GM21786 (cell line): ENCODE results near the gene COL3A1.

Experiments used
- ATAC-seq: cut with Tn5 transposase; IDR thresholded peaks from one replicate; pipeline ENCODE4 v1.9.1; 2021; ENCODE audit not compliant: unreplicated experiment

The COL3A1 gene

GRCh38 chr2:188975497-188976102 is 1.4 kb downstream of the COL3A1 start:
- ATAC-seq: no peak

- ATAC-seq: no peak
Measured at GRCh38 chr2:188976545-188977268, 2.5 kb downstream of the COL3A1 start.

DNA sequence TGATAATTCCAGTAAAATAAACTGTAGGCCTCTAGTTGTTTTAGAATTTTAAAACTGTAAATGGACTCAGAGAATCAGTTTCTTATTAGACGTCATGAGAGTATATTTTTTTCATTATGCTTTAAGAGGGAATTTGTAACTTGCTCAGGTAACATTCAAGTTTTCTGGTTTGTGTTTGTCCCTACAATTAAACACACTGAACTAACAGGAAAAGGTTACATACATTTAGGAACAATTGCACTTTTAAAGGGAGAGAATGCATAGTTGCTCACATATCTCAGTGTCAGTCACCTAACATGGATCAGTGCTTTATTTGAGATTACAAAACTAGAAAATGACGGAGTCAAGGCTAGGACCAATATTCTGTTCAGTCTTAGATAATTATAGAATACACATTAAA is 3.1 kb downstream of the COL3A1 start:
- no peak for ATAC-seq

DNA sequence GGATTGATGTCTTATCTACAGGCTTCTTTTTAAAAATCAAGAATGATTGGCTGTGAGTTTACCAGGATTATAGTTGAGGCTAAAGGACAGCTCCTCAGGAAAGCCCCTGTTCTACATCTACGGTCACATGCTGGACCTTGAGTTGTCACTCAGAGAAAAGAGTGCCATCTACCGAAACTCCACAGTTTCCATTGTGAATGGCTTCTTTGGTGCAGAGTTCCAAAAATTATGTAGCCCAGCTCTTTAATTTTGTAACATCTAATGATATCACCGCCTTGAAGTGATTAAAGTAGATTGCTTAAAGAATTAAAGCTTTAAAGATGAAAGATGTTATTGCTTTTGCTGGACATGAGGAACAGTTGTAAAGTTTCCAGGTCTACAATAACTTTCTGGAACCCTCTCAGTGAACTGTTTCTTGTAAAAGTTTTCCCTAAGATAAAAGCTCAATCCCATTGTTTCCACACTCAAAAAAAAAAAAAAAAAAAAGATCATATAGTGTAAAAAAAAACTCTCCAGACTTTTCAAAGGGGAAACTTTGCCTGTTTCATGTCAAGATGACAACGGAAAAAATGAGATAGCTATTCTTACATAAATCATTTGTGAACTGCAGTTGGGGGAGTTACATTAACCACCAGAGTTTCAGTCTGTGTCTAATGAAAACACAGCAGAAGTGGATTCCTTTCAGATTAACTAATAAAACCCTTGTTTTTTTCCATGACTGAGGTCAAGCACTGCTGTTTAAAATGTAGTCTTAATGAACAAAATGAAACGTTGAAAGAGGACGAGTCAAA is 4.3 kb downstream of the COL3A1 start:
- ATAC-seq: peak; percentile 86

- peak; percentile 10 for ATAC-seq
Measured at GRCh38 chr2:188979187-188980114, 5.3 kb downstream of the COL3A1 start.

DNA sequence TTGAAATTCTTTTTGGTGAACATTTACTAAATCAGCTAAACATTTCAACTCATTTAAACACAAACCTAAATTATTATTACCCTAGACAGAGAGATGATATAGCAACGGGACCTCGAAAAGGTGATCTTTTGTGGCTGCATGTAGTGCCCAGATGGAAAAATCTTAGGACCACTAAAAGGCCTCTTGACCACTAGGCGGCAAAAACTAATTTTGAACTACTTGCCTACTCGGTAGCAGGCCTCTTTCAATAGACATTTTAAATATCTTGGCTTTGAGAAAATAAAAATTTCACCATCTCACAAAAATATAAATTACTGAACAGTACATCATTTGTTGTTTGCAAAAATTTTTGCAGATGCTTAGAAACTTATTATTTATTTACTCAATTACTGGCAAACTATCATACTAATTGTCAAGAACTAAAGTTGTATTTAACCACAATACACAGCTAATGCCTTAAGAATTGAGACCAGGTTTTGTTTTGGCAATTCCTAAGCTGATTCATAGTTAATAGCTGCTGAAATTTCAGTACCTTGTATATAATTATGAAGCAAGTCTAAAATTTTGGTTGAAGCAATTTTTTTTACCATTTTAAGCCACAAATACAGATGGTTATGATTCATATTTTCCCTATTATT is 9.4 kb downstream of the COL3A1 start:
- no peak for ATAC-seq

GRCh38 chr2:188984065-188984491 is 9.9 kb downstream of the COL3A1 start:
- ATAC-seq: no peak

GRCh38 chr2:188984680-188985079 is 10.5 kb downstream of the COL3A1 start:
- ATAC-seq: no peak

DNA sequence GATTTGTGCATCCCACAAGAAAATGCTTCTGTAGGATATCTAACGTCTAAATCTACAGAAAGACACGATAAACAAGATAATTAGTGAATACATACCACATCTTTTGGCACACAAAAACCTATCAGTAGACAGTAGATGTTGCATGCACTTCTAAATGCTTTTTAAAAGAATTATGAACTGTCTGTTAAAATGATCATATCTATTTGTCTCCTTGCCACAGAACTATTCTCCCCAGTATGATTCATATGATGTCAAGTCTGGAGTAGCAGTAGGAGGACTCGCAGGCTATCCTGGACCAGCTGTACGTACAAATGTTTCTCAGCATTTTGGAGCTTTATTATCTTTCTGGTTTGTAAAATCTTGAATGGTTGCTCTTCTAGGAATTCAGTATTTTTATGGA is 12.7 kb downstream of the COL3A1 start:
- no peak for ATAC-seq

GRCh38 chr2:188993247-188993646 is 19.1 kb downstream of the COL3A1 start:
- ATAC-seq: no peak

GRCh38 chr2:188997263-188997662 is 23.1 kb downstream of the COL3A1 start:
- ATAC-seq: no peak

DNA sequence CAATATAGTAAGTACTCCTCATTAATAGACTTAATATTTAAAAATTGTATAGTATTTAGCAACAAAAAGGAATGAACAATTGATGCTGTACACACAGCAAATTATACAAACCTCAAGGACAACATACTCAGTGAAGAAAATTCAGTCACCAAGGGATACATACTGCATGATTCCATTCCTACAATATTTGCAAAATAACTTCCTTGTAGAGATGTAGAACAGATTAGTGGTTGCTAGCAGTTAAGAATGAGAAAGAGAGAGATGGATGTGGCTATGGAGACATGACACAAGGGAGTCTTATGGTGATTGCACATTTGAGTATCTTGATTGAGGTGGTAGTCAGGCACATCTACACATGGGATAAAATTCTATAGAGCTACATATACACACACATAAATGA is 26.0 kb downstream of the COL3A1 start:
- ATAC-seq: no peak

GRCh38 chr2:189002079-189002478 is 27.9 kb downstream of the COL3A1 start:
- ATAC-seq: no peak

DNA sequence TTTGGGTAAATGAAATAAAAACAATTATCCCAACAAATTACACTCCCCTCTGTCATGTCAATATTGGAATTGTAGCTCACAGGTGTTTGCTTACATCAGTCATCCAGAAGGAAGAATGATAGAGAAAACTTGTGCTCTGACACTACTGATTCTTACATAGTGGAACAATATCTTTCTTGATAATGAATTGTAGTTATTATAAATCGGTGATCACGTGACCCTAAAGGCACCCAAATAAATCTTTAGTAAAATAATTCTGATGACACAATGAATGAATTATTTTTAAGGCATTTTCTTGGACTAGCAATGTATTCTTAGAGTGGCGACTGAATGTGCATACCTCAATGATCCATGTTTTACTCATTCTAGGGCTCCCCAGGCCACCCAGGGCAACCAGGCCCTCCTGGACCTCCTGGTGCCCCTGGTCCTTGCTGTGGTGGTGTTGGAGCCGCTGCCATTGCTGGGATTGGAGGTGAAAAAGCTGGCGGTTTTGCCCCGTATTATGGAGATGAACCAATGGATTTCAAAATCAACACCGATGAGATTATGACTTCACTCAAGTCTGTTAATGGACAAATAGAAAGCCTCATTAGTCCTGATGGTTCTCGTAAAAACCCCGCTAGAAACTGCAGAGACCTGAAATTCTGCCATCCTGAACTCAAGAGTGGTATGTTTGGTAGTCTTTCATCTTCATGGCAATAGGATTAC is 34.5 kb downstream of the COL3A1 start:
- ATAC-seq: no peak

GRCh38 chr2:189010536-189010935 is 36.4 kb downstream of the COL3A1 start:
- no peak for ATAC-seq

- ATAC-seq: no peak
Measured at GRCh38 chr2:189012351-189012750, 38.2 kb downstream of the COL3A1 start.

DNA sequence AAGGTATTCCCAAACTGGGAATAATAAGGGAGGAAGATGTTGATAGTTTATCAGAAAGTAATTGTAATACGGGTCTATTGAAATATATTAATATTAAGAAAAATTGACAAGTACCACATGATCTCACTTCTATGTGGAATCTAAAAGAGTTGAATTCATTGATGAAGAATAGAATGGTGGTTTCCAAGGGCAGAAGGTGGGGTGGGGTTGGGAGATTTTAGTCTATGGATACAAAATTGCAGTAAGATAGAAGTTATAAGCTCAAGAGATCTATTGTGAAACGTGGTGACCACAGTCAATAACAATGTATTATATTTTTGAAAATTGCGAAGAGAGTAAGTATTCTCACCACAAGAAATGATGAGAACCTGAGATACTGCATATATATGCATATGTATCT is 38.9 kb downstream of the COL3A1 start:
- no peak for ATAC-seq

GRCh38 chr2:189013671-189014448 is 39.7 kb downstream of the COL3A1 start:
- ATAC-seq: no peak
